Neutrophil (primary cell): Measurements from ENCODE around the gene KCNQ1.

Source experiments
- H3K27ac ChIP-seq: fragments of 200-600 bp; sonication (generic); 2 replicates; pipeline ENCODE4 v1.5.1; 2016; ENCODE audit warnings: mild to moderate bottlenecking, moderate library complexity
- H3K27me3 ChIP-seq: fragments of 200-600 bp; sonication (generic); 2 replicates; pipeline ENCODE4 v1.6.0; 2016; ENCODE audit warnings: mild to moderate bottlenecking
- H3K36me3 ChIP-seq: fragments of 200-600 bp; sonication (generic); 2 replicates; pipeline ENCODE4 v1.5.1; 2017
- H3K4me1 ChIP-seq, 2 experiments: fragments of 200-600 bp in 1 of 2; sonication (generic) in 1 of 2; 1 replicate in 1 of 2; 2 replicates in 1 of 2; pipeline versions ENCODE4 v1.5.1 to v1.6.1; 2013 to 2016; ENCODE audit warnings: low read depth in 1 of 2, low read length in 1 of 2, mild to moderate bottlenecking in 1 of 2, moderate library complexity in 1 of 2; ENCODE audit not compliant: control insufficient read depth in 1 of 2, insufficient read depth in 1 of 2
- H3K4me3 ChIP-seq, 2 experiments: fragments of 200-600 bp in 1 of 2; sonication (generic) in 1 of 2; 1 replicate in 1 of 2; 2 replicates in 1 of 2; pipeline ENCODE4 v1.5.1; 2013 to 2016; ENCODE audit warnings: low read depth in 1 of 2, low read length in 1 of 2, mild to moderate bottlenecking in 1 of 2, moderate library complexity in 1 of 2
- H3K9me3 ChIP-seq: fragments of 200-600 bp; sonication (generic); 2 replicates; pipeline ENCODE4 v1.5.1; 2016
- CTCF ChIP-seq: fragments of 200-600 bp; sonication (generic); IDR thresholded peaks from 2 replicates; pipeline ENCODE4 v1.5.1; 2016; ENCODE audit warnings: antibody characterized with exemption

The KCNQ1 gene

GRCh38 chr11:2559527-2560311 is 114.9 kb downstream of the KCNQ1 start:
- H3K4me3 ChIP-seq, result no peak overlapping the region
- no peak for TF ChIP-seq CTCF
- peaks cover 0 to 4% of the 10 kb centered on the region in 2 experiments for H3K4me1 ChIP-seq
- no peaks in the 10 kb centered on the region for H3K27me3 ChIP-seq
- no peaks in the 10 kb centered on the region for H3K9me3 ChIP-seq
- no peaks in the 10 kb centered on the region for H3K36me3 ChIP-seq
- no peak overlapping the region for H3K27ac ChIP-seq

GRCh38 chr11:2561696-2562581 is 117.1 kb downstream of the KCNQ1 start:
- Histone ChIP-seq H3K27ac (no peak overlapping the region), H3K9me3 (no peaks in the 10 kb centered on the region), H3K27me3 (no peaks in the 10 kb centered on the region), H3K4me3 (no peak overlapping the region), H3K36me3 (no peaks in the 10 kb centered on the region), H3K4me1 (peaks cover 0 to 4% of the 10 kb centered on the region in 2 experiments)
- TF ChIP-seq CTCF, result no peak

- Histone ChIP-seq H3K9me3 (no peaks in the 10 kb centered on the region), H3K27ac (no peak overlapping the region)
- TF ChIP-seq CTCF, result no peak
Observed at GRCh38 chr11:2562890-2563212, 118.0 kb downstream of the KCNQ1 start.

GRCh38 chr11:2563213-2564007 is 118.6 kb downstream of the KCNQ1 start:
- Histone ChIP-seq H3K9me3 (no peaks in the 10 kb centered on the region), H3K27me3 (no peaks in the 10 kb centered on the region), H3K4me1 (peaks cover 0 to 4% of the 10 kb centered on the region in 2 experiments), H3K36me3 (no peaks in the 10 kb centered on the region), H3K27ac (no peak overlapping the region), H3K4me3 (no peak overlapping the region)
- no peak for TF ChIP-seq CTCF

More at GRCh38 chr11:2562890-2563212, 118.0 kb downstream of the KCNQ1 start:
- no peaks in the 10 kb centered on the region for H3K36me3 ChIP-seq
- no peak overlapping the region for H3K4me3 ChIP-seq
- no peaks in the 10 kb centered on the region for H3K27me3 ChIP-seq
- H3K4me1 ChIP-seq, result peaks cover 0 to 4% of the 10 kb centered on the region in 2 experiments

GRCh38 chr11:2564008-2564530 is 119.3 kb downstream of the KCNQ1 start:
- Histone ChIP-seq H3K36me3 (no peaks in the 10 kb centered on the region), H3K4me1 (peaks cover 0 to 4% of the 10 kb centered on the region in 2 experiments), H3K27ac (no peak overlapping the region), H3K27me3 (no peaks in the 10 kb centered on the region), H3K4me3 (no peak overlapping the region), H3K9me3 (no peaks in the 10 kb centered on the region)
- no peak for TF ChIP-seq CTCF
